ENCODE data around the gene PPIL4. TPM values are rescaled to one million over a fixed set of nuclear protein-coding genes. Genes with fewer than 3 reads are reported as not detected.

The PPIL4 gene
- total and polyA plus RNA-seq, 2 donors (not counting 1 experiment from before 2014, with no cell fraction given) = 3.1 to 34.3 TPM

DNA sequence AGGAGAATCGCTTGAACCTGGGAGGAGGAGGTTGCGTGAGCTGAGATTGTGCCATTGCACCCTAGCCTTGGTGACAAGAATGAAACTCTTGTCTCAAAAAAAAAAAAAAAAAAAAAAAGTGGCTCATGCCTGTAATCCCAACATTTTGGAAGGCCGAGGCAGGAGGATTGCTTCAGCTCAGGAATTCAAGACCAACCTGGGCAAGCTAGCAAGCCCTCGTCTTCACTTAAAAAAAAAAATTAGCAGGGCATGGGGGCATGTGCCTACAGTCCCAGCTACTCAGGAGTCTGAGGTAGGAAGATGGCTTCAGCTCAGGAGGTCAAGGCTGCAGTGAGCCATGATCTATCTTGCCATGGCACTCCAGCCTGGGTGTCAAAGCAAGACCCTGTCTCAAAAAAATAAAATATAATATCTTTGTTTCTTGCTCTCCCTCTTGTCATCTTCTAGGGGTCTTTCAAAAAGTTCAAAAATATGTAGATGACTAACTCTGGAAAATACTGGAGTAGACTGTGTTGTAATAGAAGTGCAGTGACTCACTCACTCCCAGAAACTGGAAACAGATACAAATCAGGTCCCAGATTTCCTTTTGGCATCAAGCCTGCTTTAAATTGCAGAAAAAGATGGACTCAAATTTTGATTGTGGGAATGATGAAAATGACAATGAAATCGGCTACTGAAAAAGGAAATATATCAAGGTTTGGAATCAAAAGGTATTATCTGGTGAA is 17.5 kb upstream of the PPIL4 start:
- H3K27me3 ChIP-seq (replicated peaks in 1 of 4; ENCODE audit: control extremely low read depth in 1 of 4, control insufficient read depth in 3 of 4, insufficient read depth in 4 of 4, low read length in 3 of 4) = no peaks in the 10 kb centered on the region
- no peak overlapping the region for H3K27ac ChIP-seq (ENCODE audit: low read length in 2 of 2)
- no peaks in the 10 kb centered on the region for H3K9me3 ChIP-seq (ENCODE audit: control extremely low read depth in 1 of 3, control insufficient read depth in 2 of 3, insufficient read depth in 1 of 3, low read length in 2 of 3)
- TF ChIP-seq, protein P1, sequence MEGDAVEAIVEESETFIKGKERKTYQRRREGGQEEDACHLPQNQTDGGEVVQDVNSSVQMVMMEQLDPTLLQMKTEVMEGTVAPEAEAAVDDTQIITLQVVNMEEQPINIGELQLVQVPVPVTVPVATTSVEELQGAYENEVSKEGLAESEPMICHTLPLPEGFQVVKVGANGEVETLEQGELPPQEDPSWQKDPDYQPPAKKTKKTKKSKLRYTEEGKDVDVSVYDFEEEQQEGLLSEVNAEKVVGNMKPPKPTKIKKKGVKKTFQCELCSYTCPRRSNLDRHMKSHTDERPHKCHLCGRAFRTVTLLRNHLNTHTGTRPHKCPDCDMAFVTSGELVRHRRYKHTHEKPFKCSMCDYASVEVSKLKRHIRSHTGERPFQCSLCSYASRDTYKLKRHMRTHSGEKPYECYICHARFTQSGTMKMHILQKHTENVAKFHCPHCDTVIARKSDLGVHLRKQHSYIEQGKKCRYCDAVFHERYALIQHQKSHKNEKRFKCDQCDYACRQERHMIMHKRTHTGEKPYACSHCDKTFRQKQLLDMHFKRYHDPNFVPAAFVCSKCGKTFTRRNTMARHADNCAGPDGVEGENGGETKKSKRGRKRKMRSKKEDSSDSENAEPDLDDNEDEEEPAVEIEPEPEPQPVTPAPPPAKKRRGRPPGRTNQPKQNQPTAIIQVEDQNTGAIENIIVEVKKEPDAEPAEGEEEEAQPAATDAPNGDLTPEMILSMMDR (IDR thresholded peaks at IDR 0.05) = no peak
- TF ChIP-seq EZH2 (IDR thresholded peaks at IDR 0.05; ENCODE audit: borderline replicate concordance, insufficient read depth, low read depth, low read length, poor library complexity, severe bottlenecking) = no peak
- no peak overlapping the region for H3K9ac ChIP-seq (ENCODE audit: low read length)
- Mint-ChIP-seq H3K27me3 (peaks cover under 1% of the 10 kb centered on the region), H3K9me3 (ENCODE audit: insufficient read depth) (no peaks in the 10 kb centered on the region), H3K4me3 (no peak overlapping the region), H3K27ac (no peak overlapping the region), H3K4me1 (peaks cover 21% of the 10 kb centered on the region)
- ChIA-PET POLR2A (interaction anchor here (0.6 kb wide), 1 partner anchor 8 kb away, joined by 3 read pairs; no protein-coding TSS in a partner anchor), CTCF (interaction anchor here (7.9 kb wide), 1 partner anchor 16 kb away, joined by 90 read pairs; the partner anchor contains the start of gene PPIL4)
- peaks cover 21% of the 10 kb centered on the region for H3K79me2 ChIP-seq (ENCODE audit: control insufficient read depth, insufficient read depth, low read length)
- H3K4me1 ChIP-seq (ENCODE audit: control insufficient read depth in 2 of 2, insufficient read depth in 2 of 2, low read length in 2 of 2) = peaks cover 13 to 21% of the 10 kb centered on the region in 2 donors
- H3K4me3 ChIP-seq (ENCODE audit: control extremely low read depth in 1 of 5, extremely low read depth in 1 of 5, insufficient read depth in 1 of 5, low read depth in 2 of 5, low read length in 4 of 5) = no peak overlapping the region
- H2AFZ ChIP-seq (ENCODE audit: insufficient read depth, low read depth, low read length, poor library complexity, severe bottlenecking) = no peak overlapping the region
- 100% methylated on average over 3 of the region's 5 CpGs for WGBS (ENCODE audit: insufficient coverage)
- ATAC-seq (ENCODE audit: low read depth) (no peak), DNase-seq (no peak)
- H3K4me2 ChIP-seq (replicated peaks; ENCODE audit: low read depth, low read length, poor library complexity, severe bottlenecking) = no peak overlapping the region
- intact Hi-C loops (cut with micrococcal nuclease) = loop anchor here (10.0 kb wide), 2 partner anchors 441 to 799 kb away; no protein-coding TSS in a partner anchor
- H3K36me3 ChIP-seq (replicated peaks in 1 of 2; ENCODE audit: control extremely low read depth in 1 of 2, control insufficient read depth in 1 of 2, extremely low read depth in 1 of 2, insufficient read depth in 2 of 2, low read length in 1 of 2) = no peaks in the 10 kb centered on the region
- peaks cover 9% of the 10 kb centered on the region for H4K20me1 ChIP-seq (ENCODE audit: control insufficient read depth, insufficient read depth, low read length, poor library complexity, severe bottlenecking)

DNA sequence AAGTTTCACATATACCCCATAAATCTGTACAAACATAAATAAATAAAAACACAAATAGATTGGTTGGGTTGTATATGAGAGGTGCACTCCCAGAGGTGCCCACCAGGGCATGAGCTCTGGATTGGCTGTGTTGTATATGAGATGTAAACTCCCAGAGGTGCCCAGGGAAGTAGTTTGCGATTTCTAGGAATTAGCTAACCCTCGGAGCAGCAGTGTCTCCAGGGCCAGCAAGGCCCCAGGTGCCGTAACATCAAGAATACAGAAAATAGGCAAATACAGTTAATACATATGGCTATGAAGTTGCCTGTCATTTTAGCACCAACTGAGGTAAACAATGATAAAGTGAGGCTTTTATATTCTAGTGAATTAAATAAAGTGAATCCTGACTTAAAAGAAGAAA is 14.9 kb upstream of the PPIL4 start:
- intact Hi-C loops (cut with micrococcal nuclease) = loop anchor here (10.0 kb wide), 2 partner anchors 444 to 796 kb away; no protein-coding TSS in a partner anchor
- H3K27me3 ChIP-seq (replicated peaks in 1 of 4; ENCODE audit: control extremely low read depth in 1 of 4, control insufficient read depth in 3 of 4, insufficient read depth in 4 of 4, low read length in 3 of 4) = no peaks in the 10 kb centered on the region
- H3K4me1 ChIP-seq (ENCODE audit: control insufficient read depth in 2 of 2, insufficient read depth in 2 of 2, low read length in 2 of 2) = peaks cover 3 to 6% of the 10 kb centered on the region in 2 donors
- POLR2A ChIA-PET = no interaction called here
- 80% methylated on average over 1 of the region's 3 CpGs for WGBS (ENCODE audit: insufficient coverage)
- H4K20me1 ChIP-seq (ENCODE audit: control insufficient read depth, insufficient read depth, low read length, poor library complexity, severe bottlenecking) = no peaks in the 10 kb centered on the region
- TF ChIP-seq, protein P1 (IDR thresholded peaks at IDR 0.05) = peak; percentile 76
- TF ChIP-seq EZH2 (IDR thresholded peaks at IDR 0.05; ENCODE audit: borderline replicate concordance, insufficient read depth, low read depth, low read length, poor library complexity, severe bottlenecking) = no peak
- no peak overlapping the region for H3K4me3 Mint-ChIP-seq
- no peak overlapping the region for H3K9ac ChIP-seq (ENCODE audit: low read length)
- peak; percentile 28 for DNase-seq
- no peaks in the 10 kb centered on the region for H3K9me3 Mint-ChIP-seq (ENCODE audit: insufficient read depth)
- H3K27ac ChIP-seq (ENCODE audit: low read length in 2 of 2) = no peak overlapping the region
- no peaks in the 10 kb centered on the region for H3K9me3 ChIP-seq (ENCODE audit: control extremely low read depth in 1 of 3, control insufficient read depth in 2 of 3, insufficient read depth in 1 of 3, low read length in 2 of 3)
- H3K36me3 ChIP-seq (replicated peaks in 1 of 2; ENCODE audit: control extremely low read depth in 1 of 2, control insufficient read depth in 1 of 2, extremely low read depth in 1 of 2, insufficient read depth in 2 of 2, low read length in 1 of 2) = no peaks in the 10 kb centered on the region
- peaks cover 7% of the 10 kb centered on the region for H3K4me1 Mint-ChIP-seq
- no peak overlapping the region for H3K27ac Mint-ChIP-seq
- no peak overlapping the region for H3K4me3 ChIP-seq (ENCODE audit: control extremely low read depth in 1 of 5, extremely low read depth in 1 of 5, insufficient read depth in 1 of 5, low read depth in 2 of 5, low read length in 4 of 5)
- no peak overlapping the region for H2AFZ ChIP-seq (ENCODE audit: insufficient read depth, low read depth, low read length, poor library complexity, severe bottlenecking)
- no peak overlapping the region for H3K4me2 ChIP-seq (replicated peaks; ENCODE audit: low read depth, low read length, poor library complexity, severe bottlenecking)
- CTCF ChIA-PET = interaction anchor here (7.9 kb wide), 1 partner anchor 13 kb away, joined by 90 read pairs; the partner anchor contains the start of gene PPIL4
- H3K79me2 ChIP-seq (ENCODE audit: control insufficient read depth, insufficient read depth, low read length) = no peaks in the 10 kb centered on the region
- H3K27me3 Mint-ChIP-seq = peaks cover 16% of the 10 kb centered on the region
- no peak for ATAC-seq (ENCODE audit: low read depth)

All from B cell (primary cell).